A549 (cell line): ENCODE results near the gene BIK. TPM values are rescaled to one million over a fixed set of nuclear protein-coding genes. Genes with fewer than 3 reads are reported as not detected.

ENCODE experiments used
- ATAC-seq, 2 experiments: fragments of 200-7000 bp in 1 of 2; fragments of >200 bp in 1 of 2; cut with Nextera tagmentation in 1 of 2; cut with Tn5 transposase in 1 of 2; 3 replicates each; pipeline versions ENCODE4 v1.8.0 to v1.9.1; 2018 to 2020; ENCODE audit warnings: mild to moderate bottlenecking in 1 of 2, moderate library complexity in 1 of 2
- CTCF ChIA-PET: fragments of 300-600 bp; sonication (Branson Sonifier 250); formaldehyde crosslinking; extraction: SDS; loops from one replicate; lab custom pipeline; 2021; ENCODE audit warnings: antibody characterized with exemption, inconsistent platforms; lab: Yijun Ruan, JAX
- POLR2A ChIA-PET: fragments of 350-600 bp; formaldehyde crosslinking; extraction: SDS; loops from one replicate; lab custom pipeline; 2021; ENCODE audit warnings: antibody characterized with exemption, inconsistent platforms; lab: Yijun Ruan, JAX
- DNase-seq, 2 experiments: peaks; one replicate each; pipeline versions ENCODE4 v3.0.0 to v3.0.0-alpha.2; 2011 to 2016; ENCODE audit warnings: low read depth in 1 of 2, low spot score in 1 of 2
- FAIRE-seq: peaks from 2 replicates; lab custom pipeline; 2011; peaks lifted over from hg19 to GRCh38; lab: Jason Lieb, UNC
- H3K27ac ChIP-seq, 2 experiments: fragments of >200 bp; sonication (Bioruptor Twin); formaldehyde crosslinking; 3 replicates each; pipeline ENCODE4 v1.5.1; 2016 to 2017
- H3K4me1 ChIP-seq: fragments of >200 bp; sonication (Bioruptor Twin); formaldehyde crosslinking; 3 replicates; pipeline ENCODE4 v1.6.1; 2016
- H3K4me2 ChIP-seq: fragments of >200 bp; sonication (Bioruptor Twin); formaldehyde crosslinking; 3 replicates; pipeline ENCODE4 v1.6.1; 2016
- H3K4me3 ChIP-seq: fragments of >200 bp; sonication (Bioruptor Twin); formaldehyde crosslinking; 3 replicates; pipeline ENCODE4 v1.5.1; 2016
- H3K9me3 ChIP-seq: fragments of >200 bp; sonication (Bioruptor Twin); formaldehyde crosslinking; 3 replicates; pipeline ENCODE4 v1.6.1; 2016
- ATOH8 ChIP-seq: fragments of 250-450 bp; sonication (Bioruptor Pico); IDR thresholded peaks from 2 replicates; pipeline ENCODE4 v1.5.0; 2020; ENCODE audit warnings: low read depth, mild to moderate bottlenecking, moderate library complexity
- BCL3 ChIP-seq: fragments of >200 bp; sonication (Bioruptor Twin); formaldehyde crosslinking; IDR thresholded peaks from 3 replicates; pipeline ENCODE4 v1.6.1; 2016
- BHLHE40 ChIP-seq: IDR thresholded peaks from 2 replicates; pipeline ENCODE4 v1.6.1; 2012; ENCODE audit warnings: low read depth, low read length, inconsistent platforms
- CBX8 ChIP-seq: fragments of 200-600 bp; sonication (generic); IDR thresholded peaks from 2 replicates; pipeline ENCODE4 v1.6.1; 2016
- CHD2 ChIP-seq: fragments of 150-350 bp; IDR thresholded peaks from 2 replicates; pipeline ENCODE4 v1.6.1; 2014; ENCODE audit warnings: low read length; ENCODE audit not compliant: partially characterized antibody
- E2F6 ChIP-seq: IDR thresholded peaks from 2 replicates; pipeline ENCODE4 v1.6.1; 2012; ENCODE audit warnings: low read depth, borderline replicate concordance
- EHF ChIP-seq: fragments of 250-450 bp; sonication (Bioruptor Pico); IDR thresholded peaks from 2 replicates; pipeline ENCODE4 v1.5.0; 2020; ENCODE audit warnings: mild to moderate bottlenecking
- ELK1 ChIP-seq: fragments of 150-350 bp; IDR thresholded peaks from 2 replicates; pipeline ENCODE4 v1.6.1; 2014; ENCODE audit warnings: low read depth, mild to moderate bottlenecking, low read length
- GATA3 ChIP-seq: IDR thresholded peaks from 2 replicates; pipeline ENCODE4 v1.6.1; 2012; ENCODE audit warnings: borderline replicate concordance
- HMGXB4 ChIP-seq: fragments of 250-450 bp; sonication (Bioruptor Pico); IDR thresholded peaks from 2 replicates; pipeline ENCODE4 v1.5.0; 2021; ENCODE audit warnings: mild to moderate bottlenecking, moderate library complexity, borderline replicate concordance
- JUN ChIP-seq, 2 experiments: fragments of >200 bp; sonication (Bioruptor Twin); formaldehyde crosslinking; IDR thresholded peaks; 2 replicates in 1 of 2; 3 replicates in 1 of 2; pipeline ENCODE4 v1.6.1; 2016 to 2017
- KDM1A ChIP-seq: fragments of 200-600 bp; sonication (generic); IDR thresholded peaks from 2 replicates; pipeline ENCODE4 v1.6.1; 2016; ENCODE audit warnings: low read depth, mild to moderate bottlenecking
- MAX ChIP-seq: IDR thresholded peaks from 2 replicates; pipeline ENCODE4 v1.6.1; 2012
- MAZ ChIP-seq: fragments of 150-350 bp; IDR thresholded peaks from 2 replicates; pipeline ENCODE4 v1.6.1; 2014; ENCODE audit warnings: antibody characterized with exemption, low read depth, low read length, borderline replicate concordance
- NFE2L2 ChIP-seq: fragments of 150-350 bp; conservative IDR thresholded peaks from 2 replicates; pipeline ENCODE4 v1.6.1; 2014; ENCODE audit warnings: low read length
- NPAS2 ChIP-seq: fragments of 250-450 bp; sonication (Bioruptor Pico); IDR thresholded peaks from 2 replicates; pipeline ENCODE4 v1.8.0; 2022; ENCODE audit warnings: mild to moderate bottlenecking, moderate library complexity, borderline replicate concordance
- POLR2A ChIP-seq: IDR thresholded peaks from 2 replicates; pipeline ENCODE4 v1.6.1; 2012; ENCODE audit warnings: mild to moderate bottlenecking, low read length
- RAD21 ChIP-seq, 2 experiments: fragments of >200 bp in 1 of 2; sonication (Bioruptor Twin) in 1 of 2; formaldehyde crosslinking in 1 of 2; IDR thresholded peaks in 1 of 2; conservative IDR thresholded peaks in 1 of 2; 2 replicates in 1 of 2; 3 replicates in 1 of 2; pipeline ENCODE4 v1.6.1; 2012 to 2018; ENCODE audit warnings: inconsistent platforms in 1 of 2
- RFX5 ChIP-seq: fragments of 450-650 bp; IDR thresholded peaks from 2 replicates; pipeline ENCODE4 v1.7.1; 2014; ENCODE audit warnings: antibody characterized with exemption, mild to moderate bottlenecking, moderate library complexity
- SMC3 ChIP-seq: fragments of >200 bp; sonication (Bioruptor Twin); formaldehyde crosslinking; IDR thresholded peaks from 3 replicates; pipeline ENCODE4 v1.6.1; 2018; ENCODE audit warnings: inconsistent platforms
- ZNF302 ChIP-seq: fragments of 250-450 bp; sonication (Bioruptor Pico); IDR thresholded peaks from 2 replicates; pipeline ENCODE4 v1.9.0; 2021; ENCODE audit warnings: inconsistent platforms, mild to moderate bottlenecking, moderate library complexity
- ZSCAN20 ChIP-seq: fragments of 250-450 bp; sonication (Bioruptor Pico); IDR thresholded peaks from 2 replicates; pipeline ENCODE4 v1.8.0; 2022; ENCODE audit warnings: mild to moderate bottlenecking, moderate library complexity
- WGBS: methylation state at CpG from one replicate; pipeline ENCODE4 v1.1.6; 2017; ENCODE audit errors: missing lambda C conversion rate; 5-methylcytosine and 5-hydroxymethylcytosine counted together
- polyA plus RNA-seq, 4 experiments: library from polyadenylated mRNA; depleted of rRNA in 3 of 4; stranded (reverse); fragments of >200 nt; fragmentation: RNase III in 1 of 4; extraction: RNeasy Plus Mini Kit Qiagen cat#74134 plus additional on column Dnase treatment in 1 of 4; gene quantifications; 2 replicates in 3 of 4; 3 replicates in 1 of 4; pipeline ENCODE4 v1.2.3, GENCODE V29; 2011 to 2017

Gene BIK
- polyA plus RNA-seq, 2 of the 4 experiments (the other 2 are of a cell fraction) = 0.54 to 0.88 TPM

GRCh38 chr22:43152357-43153071 lies 42.0 kb downstream of the BIK start:
- Histone ChIP-seq H3K4me2 (peak overlapping the region; percentile 100), H3K4me1 (peaks cover 14% of the 10 kb centered on the region; the same call in 2 of the 3 replicates), H3K4me3 (peak overlapping the region; percentile 93), H3K27ac (peak overlapping the region; percentile 92 to 98), H3K9me3 (no peaks in the 10 kb centered on the region)
- ATAC-seq = peak; percentile 73 to 85
- ChIA-PET CTCF (no interaction called here), POLR2A (no interaction called here)
- no peak for FAIRE-seq
- 35% methylated on average over 6 of the region's 22 CpGs for WGBS
- peak in 1 of 2 experiments; percentile 55 for DNase-seq
- TF ChIP-seq MAX (peak; percentile 19; the same call in 1 of the 2 replicates), NFE2L2 (no peak), BHLHE40 (no peak), SMC3 (no peak), EHF (CRISPR knock-in tag) (no peak)

GRCh38 chr22:43153899-43154298 lies 43.3 kb downstream of the BIK start:
- no peak for ATAC-seq
- TF ChIP-seq KDM1A (no peak), GATA3 (no peak), BCL3 (no peak), ZSCAN20 (CRISPR knock-in tag) (no peak), HMGXB4 (no peak), RAD21 (conservative IDR thresholded peaks at IDR 0.05 in 1 of 2, IDR thresholded peaks at IDR 0.05 in 1 of 2) (no peak), JUN (IDR thresholded peaks at IDR 0.05) (no peak), RFX5 (no peak), CBX8 (no peak), E2F6 (no peak), CHD2 (no peak), ELK1 (no peak), ZNF302 (CRISPR knock-in tag) (no peak), POLR2A (no peak), NPAS2 (CRISPR knock-in tag) (no peak), ATOH8 (no peak), MAZ (no peak)
- 82% methylated on average over 9 of the region's 9 CpGs for WGBS
- Histone ChIP-seq H3K9me3 (no peaks in the 10 kb centered on the region), H3K4me1 (peaks cover 14% of the 10 kb centered on the region; the same call in 2 of the 3 replicates), H3K27ac (no peak overlapping the region), H3K4me3 (no peak overlapping the region), H3K4me2 (peak overlapping the region; percentile 25; the same call in 1 of the 3 replicates)
- no peak for FAIRE-seq
- ChIA-PET POLR2A (no interaction called here), CTCF (no interaction called here)
- no peak for DNase-seq
